HG03460 (cell line): Measurements from ENCODE around the gene NCEH1.
"Not testable (repeated sequence)": the region's sequence is repeated elsewhere in the genome, so short reads cannot be mapped to it uniquely, and the experiment has no call there.

Experiments
- ATAC-seq: cut with Tn5 transposase; IDR thresholded peaks from one replicate; pipeline ENCODE4 v1.9.1; 2021; ENCODE audit not compliant: unreplicated experiment

The NCEH1 gene

GRCh38 chr3:172679599-172679998 is 31.3 kb downstream of the NCEH1 start:
- ATAC-seq = no peak

- no peak for ATAC-seq
Measured at GRCh38 chr3:172678068-172678467, 32.8 kb downstream of the NCEH1 start.

- no peak for ATAC-seq
Measured at GRCh38 chr3:172676196-172676922, 34.5 kb downstream of the NCEH1 start.

GRCh38 chr3:172675441-172676193 is 35.2 kb downstream of the NCEH1 start:
- ATAC-seq = no peak

- ATAC-seq = no peak
Measured at GRCh38 chr3:172673210-172673679, 37.6 kb downstream of the NCEH1 start.

- no peak for ATAC-seq
Measured at GRCh38 chr3:172669021-172669420, 41.8 kb downstream of the NCEH1 start.

- ATAC-seq = peak; percentile 98
Measured at GRCh38 chr3:172666873-172667694, 43.8 kb downstream of the NCEH1 start.

GRCh38 chr3:172666181-172666872 is 44.5 kb downstream of the NCEH1 start:
- ATAC-seq = no peak

GRCh38 chr3:172665510-172665909 is 45.4 kb downstream of the NCEH1 start:
- ATAC-seq = not testable (repeated sequence)

GRCh38 chr3:172660421-172660820 is 50.4 kb downstream of the NCEH1 start:
- not testable (repeated sequence) for ATAC-seq

GRCh38 chr3:172659246-172660002 is 51.4 kb downstream of the NCEH1 start:
- ATAC-seq = no peak

GRCh38 chr3:172658344-172659245 is 52.3 kb downstream of the NCEH1 start:
- ATAC-seq = no peak

GRCh38 chr3:172656602-172657001 is 54.3 kb downstream of the NCEH1 start:
- ATAC-seq = no peak

- no peak for ATAC-seq
Measured at GRCh38 chr3:172655388-172655787, 55.5 kb downstream of the NCEH1 start.

- no peak for ATAC-seq
Measured at GRCh38 chr3:172654470-172654869, 56.4 kb downstream of the NCEH1 start.

GRCh38 chr3:172653004-172653572 is 57.8 kb downstream of the NCEH1 start:
- no peak for ATAC-seq

GRCh38 chr3:172651936-172652625 is 58.8 kb downstream of the NCEH1 start:
- ATAC-seq = no peak

GRCh38 chr3:172649987-172650386 is 60.9 kb downstream of the NCEH1 start:
- no peak for ATAC-seq
